SK-N-SH treated with all-trans-retinoic acid at 6 μM for 48 hours (cell line): Measurements from ENCODE around the gene KLF12.

Experiments
- ATAC-seq: fragments of 200-7000 bp; cut with Tn5 transposase; 3 replicates; pipeline ENCODE4 v1.9.1; 2020; ENCODE audit warnings: mild to moderate bottlenecking, moderate library complexity
- ARNTL ChIP-seq: fragments of 450-650 bp; formaldehyde crosslinking; IDR thresholded peaks from 2 replicates; pipeline ENCODE4 v1.5.0; 2020; ENCODE audit warnings: low read depth, mild to moderate bottlenecking, moderate library complexity, borderline replicate concordance
- CSDC2 ChIP-seq: fragments of 250-450 bp; sonication (Bioruptor Pico); IDR thresholded peaks from 2 replicates; pipeline ENCODE4 v1.5.0; 2020; ENCODE audit warnings: mild to moderate bottlenecking, moderate library complexity
- ESRRG ChIP-seq: fragments of 250-450 bp; sonication (Bioruptor Pico); IDR thresholded peaks from 2 replicates; pipeline ENCODE4 v1.6.1; 2021; ENCODE audit warnings: mild to moderate bottlenecking
- ISL1 ChIP-seq: fragments of 250-450 bp; sonication (Bioruptor Pico); IDR thresholded peaks from 2 replicates; pipeline ENCODE4 v2.1.2; 2022; ENCODE audit warnings: mild to moderate bottlenecking, moderate library complexity
- PPARA ChIP-seq: fragments of 250-450 bp; sonication (Bioruptor Pico); IDR thresholded peaks from 2 replicates; pipeline ENCODE4 v1.5.0; 2020; ENCODE audit warnings: mild to moderate bottlenecking, borderline replicate concordance
- SNAI2 ChIP-seq: fragments of 250-450 bp; sonication (Bioruptor Pico); IDR thresholded peaks from 2 replicates; pipeline ENCODE4 v1.5.0; 2020; ENCODE audit warnings: mild to moderate bottlenecking, moderate library complexity
- TCF4 ChIP-seq: fragments of 250-450 bp; sonication (Bioruptor Pico); IDR thresholded peaks from 2 replicates; pipeline ENCODE4 v1.8.0; 2021; ENCODE audit warnings: mild to moderate bottlenecking, moderate library complexity, borderline replicate concordance
- ZC3H10 ChIP-seq: fragments of 250-450 bp; sonication (Bioruptor Pico); IDR thresholded peaks from 2 replicates; pipeline ENCODE4 v1.5.1; 2021; ENCODE audit warnings: mild to moderate bottlenecking, moderate library complexity
- ZFP3 ChIP-seq: fragments of 250-450 bp; sonication (Bioruptor Pico); IDR thresholded peaks from 2 replicates; pipeline ENCODE4 v1.5.0; 2020; ENCODE audit warnings: mild to moderate bottlenecking, moderate library complexity
- ZFP30 ChIP-seq: fragments of 450-650 bp; formaldehyde crosslinking; IDR thresholded peaks from 2 replicates; pipeline ENCODE4 v1.5.0; 2022; ENCODE audit warnings: mild to moderate bottlenecking, moderate library complexity
- ZNF565 ChIP-seq: fragments of 450-650 bp; formaldehyde crosslinking; conservative IDR thresholded peaks from 2 replicates; pipeline ENCODE4 v1.5.0; 2020; ENCODE audit warnings: low read depth, mild to moderate bottlenecking, moderate library complexity
- ZNF70 ChIP-seq: fragments of 450-650 bp; formaldehyde crosslinking; IDR thresholded peaks from 2 replicates; pipeline ENCODE4 v1.5.0; 2020; ENCODE audit warnings: mild to moderate bottlenecking, moderate library complexity
- ZNF8 ChIP-seq: fragments of 450-650 bp; formaldehyde crosslinking; IDR thresholded peaks from 2 replicates; pipeline ENCODE4 v1.5.0; 2020; ENCODE audit warnings: mild to moderate bottlenecking, moderate library complexity
- TF ChIP-seq, protein P1 (sequence below): fragments of 250-450 bp; sonication (Bioruptor Pico); IDR thresholded peaks from 2 replicates; pipeline ENCODE4 v1.8.0; 2020; ENCODE audit warnings: mild to moderate bottlenecking, moderate library complexity, borderline replicate concordance
- TF ChIP-seq, protein P2 (sequence below): fragments of 250-450 bp; sonication (Bioruptor Pico); IDR thresholded peaks from 2 replicates; pipeline ENCODE4 v1.5.1; 2020; ENCODE audit warnings: low read depth, mild to moderate bottlenecking, moderate library complexity
- TF ChIP-seq, protein P3 (sequence below): fragments of 250-450 bp; sonication (Bioruptor Pico); IDR thresholded peaks from 2 replicates; pipeline ENCODE4 v1.5.1; 2021; ENCODE audit warnings: mild to moderate bottlenecking, moderate library complexity
- TF ChIP-seq, protein P4 (sequence below): fragments of 250-450 bp; sonication (Bioruptor Pico); IDR thresholded peaks from 2 replicates; pipeline ENCODE4 v1.5.0; 2020; ENCODE audit warnings: mild to moderate bottlenecking, moderate library complexity

Gene KLF12

DNA sequence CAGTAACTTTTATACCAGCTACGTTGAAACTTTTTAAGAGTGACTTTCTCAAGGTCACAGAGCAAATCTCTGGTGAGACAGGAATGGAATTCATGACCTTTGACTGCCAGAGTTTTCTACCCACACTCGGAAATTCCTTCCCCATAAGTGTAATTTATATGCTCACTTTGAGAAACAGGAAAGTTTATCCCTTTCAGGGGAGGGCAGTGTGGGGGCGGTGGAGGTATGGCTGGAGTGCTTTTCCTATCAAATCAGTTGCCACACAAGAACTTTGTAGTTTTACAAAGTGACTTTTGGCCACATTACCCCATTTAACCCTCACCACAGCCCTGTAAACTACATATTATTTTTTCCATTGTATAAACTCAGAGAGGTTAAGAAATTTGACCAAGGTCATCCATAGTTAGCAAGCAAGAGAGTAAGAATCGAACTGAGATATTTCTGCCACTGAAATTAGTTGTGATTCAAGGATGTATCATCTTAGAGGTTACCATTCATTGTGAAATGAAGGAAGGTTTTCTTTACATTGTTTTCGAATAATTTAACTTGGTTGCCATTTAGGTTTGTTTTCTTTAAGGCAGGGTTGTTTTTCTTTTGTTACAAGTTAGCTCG, 5.9 kb downstream of the KLF12 start:
- ATAC-seq: peak; percentile 20; the same call in 1 of the 3 replicates
- TF ChIP-seq, protein P1, sequence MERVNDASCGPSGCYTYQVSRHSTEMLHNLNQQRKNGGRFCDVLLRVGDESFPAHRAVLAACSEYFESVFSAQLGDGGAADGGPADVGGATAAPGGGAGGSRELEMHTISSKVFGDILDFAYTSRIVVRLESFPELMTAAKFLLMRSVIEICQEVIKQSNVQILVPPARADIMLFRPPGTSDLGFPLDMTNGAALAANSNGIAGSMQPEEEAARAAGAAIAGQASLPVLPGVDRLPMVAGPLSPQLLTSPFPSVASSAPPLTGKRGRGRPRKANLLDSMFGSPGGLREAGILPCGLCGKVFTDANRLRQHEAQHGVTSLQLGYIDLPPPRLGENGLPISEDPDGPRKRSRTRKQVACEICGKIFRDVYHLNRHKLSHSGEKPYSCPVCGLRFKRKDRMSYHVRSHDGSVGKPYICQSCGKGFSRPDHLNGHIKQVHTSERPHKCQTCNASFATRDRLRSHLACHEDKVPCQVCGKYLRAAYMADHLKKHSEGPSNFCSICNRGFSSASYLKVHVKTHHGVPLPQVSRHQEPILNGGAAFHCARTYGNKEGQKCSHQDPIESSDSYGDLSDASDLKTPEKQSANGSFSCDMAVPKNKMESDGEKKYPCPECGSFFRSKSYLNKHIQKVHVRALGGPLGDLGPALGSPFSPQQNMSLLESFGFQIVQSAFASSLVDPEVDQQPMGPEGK (CRISPR knock-in tag): peak; percentile 79; the same call in 1 of the 2 replicates
- peak; percentile 40; the same call in 1 of the 2 replicates for TF ChIP-seq ISL1 (CRISPR knock-in tag)
- no peak for TF ChIP-seq ZNF70 (CRISPR knock-in tag)
- no peak for TF ChIP-seq ZC3H10 (CRISPR knock-in tag)
- no peak for TF ChIP-seq ZNF8 (CRISPR knock-in tag)
- TF ChIP-seq, protein P2, sequence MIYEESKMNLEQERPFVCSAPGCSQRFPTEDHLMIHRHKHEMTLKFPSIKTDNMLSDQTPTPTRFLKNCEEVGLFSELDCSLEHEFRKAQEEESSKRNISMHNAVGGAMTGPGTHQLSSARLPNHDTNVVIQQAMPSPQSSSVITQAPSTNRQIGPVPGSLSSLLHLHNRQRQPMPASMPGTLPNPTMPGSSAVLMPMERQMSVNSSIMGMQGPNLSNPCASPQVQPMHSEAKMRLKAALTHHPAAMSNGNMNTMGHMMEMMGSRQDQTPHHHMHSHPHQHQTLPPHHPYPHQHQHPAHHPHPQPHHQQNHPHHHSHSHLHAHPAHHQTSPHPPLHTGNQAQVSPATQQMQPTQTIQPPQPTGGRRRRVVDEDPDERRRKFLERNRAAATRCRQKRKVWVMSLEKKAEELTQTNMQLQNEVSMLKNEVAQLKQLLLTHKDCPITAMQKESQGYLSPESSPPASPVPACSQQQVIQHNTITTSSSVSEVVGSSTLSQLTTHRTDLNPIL (CRISPR knock-in tag): no peak

DNA sequence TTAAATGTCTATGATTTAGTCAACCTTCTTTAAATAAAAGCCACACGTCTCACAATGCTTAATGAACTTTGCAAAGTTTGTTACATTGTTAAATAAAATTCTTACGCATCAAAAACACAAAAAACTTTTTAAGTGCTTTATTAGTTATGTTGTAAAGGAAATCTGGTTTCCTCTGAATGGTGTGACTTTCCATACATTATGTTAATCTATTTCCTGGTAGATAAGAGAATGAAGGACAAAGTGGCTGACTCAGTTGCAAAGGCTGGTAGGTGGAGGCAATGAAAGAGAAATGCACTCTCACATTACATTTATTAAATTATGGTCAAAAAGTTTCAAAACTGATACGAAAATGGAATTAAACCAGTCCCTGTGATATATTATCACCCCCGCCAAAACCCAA, 15.9 kb downstream of the KLF12 start:
- ATAC-seq: no peak
- no peak for TF ChIP-seq TCF4 (CRISPR knock-in tag)

DNA sequence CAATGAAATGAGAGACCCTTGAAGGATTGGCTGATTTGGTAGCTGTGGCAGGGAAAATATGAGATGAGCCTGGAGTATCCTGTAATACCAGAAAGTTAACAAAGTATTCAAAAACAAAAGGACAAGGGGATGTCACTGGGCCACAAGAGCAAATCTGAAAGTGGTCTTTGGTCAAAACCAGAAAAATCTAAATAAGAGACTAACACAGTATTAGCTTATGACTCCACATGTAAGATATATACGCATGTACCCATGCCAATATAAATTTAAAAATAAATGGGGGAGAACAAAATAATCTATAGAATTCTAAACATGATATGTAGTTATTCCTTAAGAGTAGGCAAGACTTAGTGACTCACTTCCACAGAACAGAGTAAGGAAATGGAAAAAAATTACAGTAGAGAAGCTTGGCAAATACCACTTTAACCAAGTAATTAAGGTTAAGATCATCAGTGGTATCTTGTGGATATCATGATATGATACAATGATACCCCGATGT, 16.9 kb downstream of the KLF12 start:
- ATAC-seq: no peak
- TF ChIP-seq ZNF70 (CRISPR knock-in tag) (no peak), ZNF565 (no peak), ZFP3 (CRISPR knock-in tag) (no peak), ESRRG (no peak), ZNF8 (CRISPR knock-in tag) (no peak), ZFP30 (CRISPR knock-in tag) (no peak), ARNTL (CRISPR knock-in tag) (no peak), CSDC2 (CRISPR knock-in tag) (no peak), ISL1 (CRISPR knock-in tag) (no peak), SNAI2 (CRISPR knock-in tag) (no peak), PPARA (no peak)
- TF ChIP-seq, protein P3, sequence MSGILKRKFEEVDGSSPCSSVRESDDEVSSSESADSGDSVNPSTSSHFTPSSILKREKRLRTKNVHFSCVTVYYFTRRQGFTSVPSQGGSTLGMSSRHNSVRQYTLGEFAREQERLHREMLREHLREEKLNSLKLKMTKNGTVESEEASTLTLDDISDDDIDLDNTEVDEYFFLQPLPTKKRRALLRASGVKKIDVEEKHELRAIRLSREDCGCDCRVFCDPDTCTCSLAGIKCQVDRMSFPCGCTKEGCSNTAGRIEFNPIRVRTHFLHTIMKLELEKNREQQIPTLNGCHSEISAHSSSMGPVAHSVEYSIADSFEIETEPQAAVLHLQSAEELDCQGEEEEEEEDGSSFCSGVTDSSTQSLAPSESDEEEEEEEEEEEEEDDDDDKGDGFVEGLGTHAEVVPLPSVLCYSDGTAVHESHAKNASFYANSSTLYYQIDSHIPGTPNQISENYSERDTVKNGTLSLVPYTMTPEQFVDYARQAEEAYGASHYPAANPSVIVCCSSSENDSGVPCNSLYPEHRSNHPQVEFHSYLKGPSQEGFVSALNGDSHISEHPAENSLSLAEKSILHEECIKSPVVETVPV (CRISPR knock-in tag): no peak
- TF ChIP-seq, protein P1 (CRISPR knock-in tag): no peak
- TF ChIP-seq, protein P4, sequence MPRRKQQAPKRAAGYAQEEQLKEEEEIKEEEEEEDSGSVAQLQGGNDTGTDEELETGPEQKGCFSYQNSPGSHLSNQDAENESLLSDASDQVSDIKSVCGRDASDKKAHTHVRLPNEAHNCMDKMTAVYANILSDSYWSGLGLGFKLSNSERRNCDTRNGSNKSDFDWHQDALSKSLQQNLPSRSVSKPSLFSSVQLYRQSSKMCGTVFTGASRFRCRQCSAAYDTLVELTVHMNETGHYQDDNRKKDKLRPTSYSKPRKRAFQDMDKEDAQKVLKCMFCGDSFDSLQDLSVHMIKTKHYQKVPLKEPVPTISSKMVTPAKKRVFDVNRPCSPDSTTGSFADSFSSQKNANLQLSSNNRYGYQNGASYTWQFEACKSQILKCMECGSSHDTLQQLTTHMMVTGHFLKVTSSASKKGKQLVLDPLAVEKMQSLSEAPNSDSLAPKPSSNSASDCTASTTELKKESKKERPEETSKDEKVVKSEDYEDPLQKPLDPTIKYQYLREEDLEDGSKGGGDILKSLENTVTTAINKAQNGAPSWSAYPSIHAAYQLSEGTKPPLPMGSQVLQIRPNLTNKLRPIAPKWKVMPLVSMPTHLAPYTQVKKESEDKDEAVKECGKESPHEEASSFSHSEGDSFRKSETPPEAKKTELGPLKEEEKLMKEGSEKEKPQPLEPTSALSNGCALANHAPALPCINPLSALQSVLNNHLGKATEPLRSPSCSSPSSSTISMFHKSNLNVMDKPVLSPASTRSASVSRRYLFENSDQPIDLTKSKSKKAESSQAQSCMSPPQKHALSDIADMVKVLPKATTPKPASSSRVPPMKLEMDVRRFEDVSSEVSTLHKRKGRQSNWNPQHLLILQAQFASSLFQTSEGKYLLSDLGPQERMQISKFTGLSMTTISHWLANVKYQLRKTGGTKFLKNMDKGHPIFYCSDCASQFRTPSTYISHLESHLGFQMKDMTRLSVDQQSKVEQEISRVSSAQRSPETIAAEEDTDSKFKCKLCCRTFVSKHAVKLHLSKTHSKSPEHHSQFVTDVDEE (CRISPR knock-in tag): no peak
- TF ChIP-seq, protein P2 (CRISPR knock-in tag): no peak
